Measurements from ENCODE around the gene NRL.
A peak's percentile ranks its signal among the peaks of the same experiment; 100 is the strongest.

NRL gene

GRCh38 chr14:24098927-24099813 is 15.6 kb downstream of the NRL start:
- DNase-seq = peak; percentile 80

GRCh38 chr14:24098229-24098926 is 16.4 kb downstream of the NRL start:
- no peak for DNase-seq

GRCh38 chr14:24096545-24097181 is 18.1 kb downstream of the NRL start:
- no peak for DNase-seq

- no peak for DNase-seq
Observed at GRCh38 chr14:24095271-24096068, 19.3 kb downstream of the NRL start.

- no peak for DNase-seq
Observed at GRCh38 chr14:24094841-24095270, 19.9 kb downstream of the NRL start.

- peak; percentile 93 for DNase-seq
Observed at GRCh38 chr14:24093901-24094840, 20.6 kb downstream of the NRL start, which contains the start of gene PCK2. Gene PCK2 (plus strand): TSS chr14:24094311. CDS start chr14:24094406, 95 bp downstream.

GRCh38 chr14:24093207-24093900 is 21.4 kb downstream of the NRL start:
- DNase-seq = no peak

- no peak for DNase-seq
Observed at GRCh38 chr14:24092505-24093206, 22.1 kb downstream of the NRL start.

GRCh38 chr14:24092110-24092504 is 22.6 kb downstream of the NRL start:
- DNase-seq = no peak

- no peak for DNase-seq
Observed at GRCh38 chr14:24089890-24090289, 24.9 kb downstream of the NRL start.

- DNase-seq = no peak
Observed at GRCh38 chr14:24088095-24088494, 26.7 kb downstream of the NRL start.

- no peak for DNase-seq
Observed at GRCh38 chr14:24087004-24087403, 27.7 kb downstream of the NRL start.

- no peak for DNase-seq
Observed at GRCh38 chr14:24086193-24086955, 28.4 kb downstream of the NRL start.

GRCh38 chr14:24085215-24085614 is 29.5 kb downstream of the NRL start:
- no peak for DNase-seq

- no peak for DNase-seq
Observed at GRCh38 chr14:24084440-24084839, 30.3 kb downstream of the NRL start.

- no peak for DNase-seq
Observed at GRCh38 chr14:24083462-24083861, 31.3 kb downstream of the NRL start.

- DNase-seq = no peak
Observed at GRCh38 chr14:24082411-24083080, 32.2 kb downstream of the NRL start.

- no peak for DNase-seq
Observed at GRCh38 chr14:24081739-24082211, 33.0 kb downstream of the NRL start.

Data from NCI-H345 (cell line).